Skeletal muscle tissue (tissue), 4 donors: ENCODE data around the gene C4orf51. TPM values are rescaled to one million over a fixed set of nuclear protein-coding genes. Genes with fewer than 3 reads are reported as not detected.

ENCODE experiments used
- H3K27ac ChIP-seq: one replicate; pipeline ENCODE4 v1.7.0; 2013; ENCODE audit warnings: mild to moderate bottlenecking, low read depth, low read length, inconsistent platforms
- H3K27me3 ChIP-seq, 3 donors: one replicate each; pipeline ENCODE4 v1.7.0; 2013; ENCODE audit warnings: low read length in 3 of 3; ENCODE audit not compliant: control insufficient read depth in 3 of 3, insufficient read depth in 3 of 3
- H3K36me3 ChIP-seq, 3 donors: one replicate each; pipeline ENCODE4 v1.7.0; 2013; ENCODE audit warnings: low read length in 3 of 3; ENCODE audit not compliant: control insufficient read depth in 3 of 3, insufficient read depth in 3 of 3
- H3K4me1 ChIP-seq, 3 donors: one replicate each; pipeline ENCODE4 v1.7.0; 2013; ENCODE audit warnings: low read length in 3 of 3, mild to moderate bottlenecking in 3 of 3; ENCODE audit not compliant: control insufficient read depth in 3 of 3, insufficient read depth in 3 of 3
- H3K4me3 ChIP-seq, 3 donors: one replicate each; pipeline ENCODE4 v1.7.0; 2013; ENCODE audit warnings: low read length in 3 of 3
- H3K9ac ChIP-seq, 3 donors: one replicate each; pipeline ENCODE4 v1.7.0; 2013; ENCODE audit warnings: low read length in 3 of 3, mild to moderate bottlenecking in 3 of 3, moderate library complexity in 2 of 3, low read depth in 1 of 3
- H3K9me3 ChIP-seq, 3 donors: one replicate each; pipeline ENCODE4 v1.7.0; 2013; ENCODE audit warnings: low read length in 3 of 3; ENCODE audit not compliant: control insufficient read depth in 3 of 3
- total RNA-seq: library from RNA; depleted of rRNA; stranded (reverse); fragments of >200 nt; gene quantifications from one replicate; pipeline ENCODE4 v1.2.3, GENCODE V29; 2014
- donor health status: Osteomylitis.

The C4orf51 gene
- total RNA-seq, 1 donor from 2014 or later, result not detected

GRCh38 chr4:145739845-145740244 is 59.9 kb downstream of the C4orf51 start:
- H3K4me1 ChIP-seq, result peaks cover 21 to 23% (median 22%) of the 10 kb centered on the region in 3 donors
- no peak overlapping the region for H3K9ac ChIP-seq
- no peaks in the 10 kb centered on the region for H3K36me3 ChIP-seq
- no peaks in the 10 kb centered on the region for H3K9me3 ChIP-seq
- H3K27me3 ChIP-seq, result no peaks in the 10 kb centered on the region
- H3K4me3 ChIP-seq, result no peak overlapping the region
- no peak overlapping the region for H3K27ac ChIP-seq

DNA sequence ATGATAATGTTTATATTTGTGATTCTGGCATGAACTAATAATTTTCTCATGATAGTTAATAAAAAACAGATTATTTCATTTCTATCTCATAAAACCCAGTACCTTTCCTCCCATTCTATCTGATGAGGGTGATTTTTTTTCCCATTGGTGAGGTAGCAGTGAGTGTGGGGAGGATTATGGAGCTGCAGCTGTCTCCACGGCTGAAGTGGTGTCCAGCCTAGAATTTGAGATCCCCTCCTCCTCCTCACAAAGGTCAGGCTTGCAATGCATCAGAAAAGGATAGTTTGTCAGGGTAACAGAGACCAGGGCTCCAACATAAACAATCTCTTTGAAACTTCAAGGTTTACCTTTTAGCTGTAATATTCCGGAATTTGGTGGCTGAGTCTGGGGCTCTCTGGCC is 60.9 kb downstream of the C4orf51 start:
- no peaks in the 10 kb centered on the region for H3K36me3 ChIP-seq
- H3K4me3 ChIP-seq, result no peak overlapping the region
- peaks cover 12 to 14% (median 13%) of the 10 kb centered on the region in 3 donors for H3K4me1 ChIP-seq
- no peak overlapping the region for H3K27ac ChIP-seq
- no peak overlapping the region for H3K9ac ChIP-seq
- no peaks in the 10 kb centered on the region for H3K9me3 ChIP-seq
- no peaks in the 10 kb centered on the region for H3K27me3 ChIP-seq

DNA sequence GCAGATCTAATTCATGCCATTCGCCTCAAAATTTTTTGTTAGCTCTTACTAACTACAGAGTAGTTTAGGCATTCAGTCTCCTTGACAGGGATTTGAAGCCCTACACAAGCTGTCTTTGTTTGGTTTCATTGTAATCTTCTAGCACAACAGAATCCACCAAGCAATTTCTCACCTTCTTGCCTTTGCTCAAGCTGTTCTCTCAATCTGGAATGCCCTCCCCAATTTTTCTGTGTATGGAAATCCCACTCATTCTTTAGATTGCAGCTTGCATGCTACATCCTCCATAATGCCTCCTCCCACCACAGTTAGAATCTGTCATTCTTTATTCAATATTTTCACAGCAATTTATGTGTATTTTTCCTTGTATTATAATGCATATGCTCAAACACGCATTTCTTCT is 63.7 kb downstream of the C4orf51 start:
- Histone ChIP-seq H3K27ac (no peak overlapping the region), H3K36me3 (no peaks in the 10 kb centered on the region), H3K27me3 (no peaks in the 10 kb centered on the region), H3K4me1 (no peaks in the 10 kb centered on the region), H3K9ac (no peak overlapping the region), H3K9me3 (no peaks in the 10 kb centered on the region), H3K4me3 (no peak overlapping the region)

- Histone ChIP-seq H3K4me3 (no peak overlapping the region), H3K27me3 (no peaks in the 10 kb centered on the region), H3K4me1 (peaks cover 0 to 3% (median 0%) of the 10 kb centered on the region in 3 donors), H3K27ac (no peak overlapping the region), H3K36me3 (peaks cover 7 to 12% (median 9%) of the 10 kb centered on the region in 3 donors), H3K9ac (no peak overlapping the region), H3K9me3 (no peaks in the 10 kb centered on the region)
These were observed 75.9 kb downstream of the C4orf51 start for GRCh38 chr4:145755802-145756201.

DNA sequence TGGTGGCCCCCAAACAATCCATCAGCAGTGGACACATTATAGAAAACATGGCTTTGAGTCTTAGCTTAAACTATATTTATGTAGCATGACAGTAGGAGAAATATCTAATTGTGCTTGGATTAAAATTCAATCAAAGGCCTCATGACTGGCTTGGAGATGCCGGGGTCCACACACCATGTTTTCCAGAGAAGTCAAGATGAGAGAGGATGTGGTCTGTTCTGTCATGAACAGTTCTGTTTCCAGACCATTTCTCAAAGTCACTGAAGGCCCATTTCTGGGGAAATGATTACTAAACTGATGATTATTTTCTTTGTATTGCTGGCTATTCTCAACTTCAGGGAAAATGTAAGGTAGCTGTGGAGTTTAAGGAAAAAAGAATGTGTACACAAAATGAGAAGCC is 76.3 kb downstream of the C4orf51 start:
- H3K36me3 ChIP-seq, result peaks cover 11 to 16% (median 12%) of the 10 kb centered on the region in 3 donors
- no peaks in the 10 kb centered on the region for H3K9me3 ChIP-seq
- no peak overlapping the region for H3K27ac ChIP-seq
- H3K9ac ChIP-seq, result no peak overlapping the region
- no peak overlapping the region for H3K4me3 ChIP-seq
- no peaks in the 10 kb centered on the region for H3K27me3 ChIP-seq
- H3K4me1 ChIP-seq, result peaks cover 0 to 3% (median 0%) of the 10 kb centered on the region in 3 donors

- peaks cover 14 to 17% (median 16%) of the 10 kb centered on the region in 3 donors for H3K36me3 ChIP-seq
- no peak overlapping the region for H3K9ac ChIP-seq
- H3K4me3 ChIP-seq, result no peak overlapping the region
- H3K27me3 ChIP-seq, result no peaks in the 10 kb centered on the region
- H3K9me3 ChIP-seq, result no peaks in the 10 kb centered on the region
- H3K4me1 ChIP-seq, result peaks cover 0 to 3% (median 0%) of the 10 kb centered on the region in 3 donors
- no peak overlapping the region for H3K27ac ChIP-seq
These were observed 77.2 kb downstream of the C4orf51 start for GRCh38 chr4:145757188-145757587.

DNA sequence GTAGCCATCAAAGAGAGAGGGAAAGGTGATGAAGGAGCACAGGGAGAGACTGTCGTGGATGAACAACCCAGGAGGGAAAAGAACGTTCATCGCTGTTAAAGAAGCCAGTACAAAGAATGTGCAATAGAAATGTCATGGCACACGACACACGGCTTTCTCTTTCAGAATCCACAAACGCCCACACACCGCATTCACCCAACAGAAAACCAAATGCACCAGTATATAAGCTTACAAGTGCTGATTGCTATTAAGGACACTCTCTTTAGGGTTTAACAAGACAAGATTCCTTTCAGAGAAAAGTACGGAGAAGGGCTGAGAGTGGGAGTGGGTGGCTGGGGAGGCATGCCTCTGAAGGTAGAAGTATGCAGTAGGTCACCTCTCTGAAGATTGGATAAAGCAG is 80.2 kb downstream of the C4orf51 start:
- H3K27ac ChIP-seq, result no peak overlapping the region
- no peaks in the 10 kb centered on the region for H3K27me3 ChIP-seq
- H3K36me3 ChIP-seq, result peaks cover 24 to 40% (median 38%) of the 10 kb centered on the region in 3 donors
- H3K4me1 ChIP-seq, result peaks cover 0 to 3% (median 0%) of the 10 kb centered on the region in 3 donors
- H3K4me3 ChIP-seq, result no peak overlapping the region
- no peak overlapping the region for H3K9ac ChIP-seq
- H3K9me3 ChIP-seq, result no peaks in the 10 kb centered on the region

GRCh38 chr4:145760961-145761929 is 81.3 kb downstream of the C4orf51 start:
- Histone ChIP-seq H3K27ac (no peak overlapping the region), H3K4me1 (no peaks in the 10 kb centered on the region), H3K36me3 (peaks cover 28 to 48% (median 44%) of the 10 kb centered on the region in 3 donors), H3K9ac (no peak overlapping the region), H3K4me3 (no peak overlapping the region), H3K9me3 (no peaks in the 10 kb centered on the region), H3K27me3 (no peaks in the 10 kb centered on the region)

GRCh38 chr4:145762719-145763118 is 82.8 kb downstream of the C4orf51 start:
- Histone ChIP-seq H3K27ac (no peak overlapping the region), H3K9ac (no peak overlapping the region), H3K36me3 (peaks cover 28 to 50% (median 44%) of the 10 kb centered on the region in 3 donors)

DNA sequence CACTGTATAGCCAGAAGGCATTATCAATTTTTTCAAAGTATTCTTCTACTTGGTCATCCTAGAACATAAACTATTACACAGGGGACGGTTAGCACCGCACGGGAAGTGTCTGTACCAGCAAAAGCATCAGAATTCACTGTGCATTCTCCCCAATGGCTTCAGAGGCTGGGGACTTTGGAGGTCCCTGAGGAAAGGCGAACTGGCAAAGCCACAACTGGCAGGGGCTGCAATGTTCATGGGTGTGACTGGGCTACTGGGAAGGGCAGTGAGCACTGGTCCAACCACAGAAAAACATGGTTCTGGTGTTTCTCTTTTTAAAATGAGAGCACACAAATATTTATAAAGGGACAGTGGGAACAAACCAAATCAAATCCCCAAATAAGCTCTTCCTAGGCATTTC is 83.5 kb downstream of the C4orf51 start:
- Histone ChIP-seq H3K27me3 (no peaks in the 10 kb centered on the region), H3K4me3 (no peak overlapping the region), H3K4me1 (no peaks in the 10 kb centered on the region), H3K9ac (no peak overlapping the region), H3K27ac (no peak overlapping the region), H3K9me3 (no peaks in the 10 kb centered on the region), H3K36me3 (peaks cover 28 to 50% (median 44%) of the 10 kb centered on the region in 3 donors)

More at GRCh38 chr4:145762719-145763118, 82.8 kb downstream of the C4orf51 start:
- Histone ChIP-seq H3K4me1 (no peaks in the 10 kb centered on the region), H3K9me3 (no peaks in the 10 kb centered on the region), H3K27me3 (no peaks in the 10 kb centered on the region), H3K4me3 (no peak overlapping the region)
